Type B pancreatic cell (in vitro differentiated cells): ENCODE results near the gene LTBP2. TPM values are rescaled to one million over a fixed set of nuclear protein-coding genes. Genes with fewer than 3 reads are reported as not detected.
A peak's percentile ranks its signal among the peaks of the same experiment; 100 is the strongest.

Experiments used
- DNase-seq: peaks from one replicate; pipeline ENCODE4 v3.0.0; 2021; ENCODE audit warnings: mixed read lengths; ENCODE audit not compliant: unreplicated experiment; ENCODE audit errors: extremely low spot score
- H3K27ac Mint-ChIP-seq: 2 replicates; pipeline ENCODE4 v1.8.0; 2021; ENCODE audit warnings: mild to moderate bottlenecking, mixed read lengths
- H3K27me3 Mint-ChIP-seq: 2 replicates; pipeline ENCODE4 v1.8.0; 2021; ENCODE audit warnings: mixed read lengths
- H3K36me3 Mint-ChIP-seq: 2 replicates; pipeline ENCODE4 v1.8.0; 2021; ENCODE audit warnings: mixed read lengths
- H3K4me1 Mint-ChIP-seq: one replicate; pipeline ENCODE4 v1.8.0; 2021; ENCODE audit warnings: mixed read lengths; ENCODE audit not compliant: unreplicated experiment
- H3K4me3 Mint-ChIP-seq: 2 replicates; pipeline ENCODE4 v1.8.0; 2021; ENCODE audit warnings: mild to moderate bottlenecking, mixed read lengths
- H3K9me3 Mint-ChIP-seq: 2 replicates; pipeline ENCODE4 v1.8.0; 2021; ENCODE audit warnings: mixed read lengths
- CTCF ChIP-seq: fragments of 200-600 bp; sonication (generic); conservative IDR thresholded peaks from 2 replicates; pipeline ENCODE4 v1.5.0; 2021; ENCODE audit warnings: antibody characterized with exemption, mild to moderate bottlenecking
- total RNA-seq: library from RNA; stranded (reverse); gene quantifications from 2 replicates; pipeline ENCODE4 v1.2.1, GENCODE V29; 2021; ENCODE audit warnings: low replicate concordance

LTBP2 gene
- total RNA-seq, 1 donor from 2014 or later, result 1.1 TPM

- no peak for DNase-seq
- peaks cover 3% of the 10 kb centered on the region for H3K27me3 Mint-ChIP-seq
- H3K4me3 Mint-ChIP-seq, result no peak overlapping the region
- TF ChIP-seq CTCF, result no peak
- H3K36me3 Mint-ChIP-seq, result no peaks in the 10 kb centered on the region
- no peak overlapping the region for H3K27ac Mint-ChIP-seq
- no peaks in the 10 kb centered on the region for H3K9me3 Mint-ChIP-seq
- peaks cover 41% of the 10 kb centered on the region for H3K4me1 Mint-ChIP-seq
These were observed 44.8 kb downstream of the LTBP2 start for GRCh38 chr14:74567219-74567618.

- Mint-ChIP-seq H3K36me3 (no peaks in the 10 kb centered on the region), H3K4me1 (peaks cover 34% of the 10 kb centered on the region), H3K27ac (peak overlapping the region; percentile 41), H3K4me3 (no peak overlapping the region), H3K9me3 (no peaks in the 10 kb centered on the region), H3K27me3 (no peaks in the 10 kb centered on the region)
- TF ChIP-seq CTCF, result no peak
- DNase-seq, result no peak
These were observed 45.6 kb downstream of the LTBP2 start for GRCh38 chr14:74566174-74567141.

GRCh38 chr14:74563586-74564159, 48.4 kb downstream of the LTBP2 start:
- Mint-ChIP-seq H3K9me3 (no peaks in the 10 kb centered on the region), H3K4me3 (no peak overlapping the region), H3K4me1 (peaks cover 16% of the 10 kb centered on the region), H3K27me3 (no peaks in the 10 kb centered on the region), H3K27ac (no peak overlapping the region), H3K36me3 (no peaks in the 10 kb centered on the region)
- no peak for TF ChIP-seq CTCF
- DNase-seq, result no peak

GRCh38 chr14:74563233-74563585, 48.8 kb downstream of the LTBP2 start:
- Mint-ChIP-seq H3K36me3 (no peaks in the 10 kb centered on the region), H3K9me3 (no peaks in the 10 kb centered on the region), H3K4me3 (peak overlapping the region; percentile 9), H3K4me1 (peaks cover 16% of the 10 kb centered on the region), H3K27ac (no peak overlapping the region), H3K27me3 (no peaks in the 10 kb centered on the region)
- no peak for DNase-seq
- peak; percentile 21 for TF ChIP-seq CTCF

- peaks cover 16% of the 10 kb centered on the region for H3K4me1 Mint-ChIP-seq
- no peak overlapping the region for H3K27ac Mint-ChIP-seq
- no peaks in the 10 kb centered on the region for H3K9me3 Mint-ChIP-seq
- no peaks in the 10 kb centered on the region for H3K27me3 Mint-ChIP-seq
- H3K36me3 Mint-ChIP-seq, result no peaks in the 10 kb centered on the region
- H3K4me3 Mint-ChIP-seq, result peak overlapping the region; percentile 9
- TF ChIP-seq CTCF, result no peak
- DNase-seq, result no peak
These were observed 49.4 kb downstream of the LTBP2 start for GRCh38 chr14:74562515-74563232.
